G401 (cell line): ENCODE data around the gene C10orf53. TPM values are rescaled to one million over a fixed set of nuclear protein-coding genes. Genes with fewer than 3 reads are reported as not detected.

Source experiments
- DNase-seq: peaks from one replicate; pipeline ENCODE4 v3.0.0-alpha.2; 2015; ENCODE audit warnings: low spot score
- in situ Hi-C: cut with HindIII; loops from 2 replicates; pipeline ENCODE4 v1.10.0; 2016; ENCODE audit warnings: low sequenced_read_pairs, mixed read lengths
- total RNA-seq: library from RNA; depleted of rRNA; stranded (reverse); fragments of >200 nt; shearing (Covaris generic); gene quantifications from 2 replicates; pipeline ENCODE4 v1.2.3, GENCODE V29; 2014; rRNA removed

The C10orf53 gene
- total RNA-seq, 1 experiment from 2014 or later = not detected

DNA sequence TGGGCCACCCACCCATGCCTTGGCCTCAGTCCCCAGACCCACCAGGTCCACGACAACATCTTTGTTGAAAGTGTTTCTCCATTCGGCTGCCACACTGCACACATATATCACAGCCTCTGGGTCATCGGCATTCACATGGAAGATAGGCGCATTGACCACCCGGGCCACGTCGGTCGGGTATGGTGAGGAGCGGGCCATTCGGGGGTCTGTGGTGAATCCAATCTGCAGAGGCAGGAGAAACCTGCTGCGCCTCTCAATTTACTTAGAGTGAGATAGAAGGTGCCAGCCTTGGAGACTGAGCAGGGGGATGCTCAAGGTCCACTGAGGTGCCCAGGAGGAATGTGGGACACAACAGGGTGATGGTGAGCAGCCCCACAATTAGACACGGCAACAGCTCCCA is 66.3 kb downstream of the C10orf53 start:
- in situ Hi-C loops = no loop called here
- no peak for DNase-seq

DNA sequence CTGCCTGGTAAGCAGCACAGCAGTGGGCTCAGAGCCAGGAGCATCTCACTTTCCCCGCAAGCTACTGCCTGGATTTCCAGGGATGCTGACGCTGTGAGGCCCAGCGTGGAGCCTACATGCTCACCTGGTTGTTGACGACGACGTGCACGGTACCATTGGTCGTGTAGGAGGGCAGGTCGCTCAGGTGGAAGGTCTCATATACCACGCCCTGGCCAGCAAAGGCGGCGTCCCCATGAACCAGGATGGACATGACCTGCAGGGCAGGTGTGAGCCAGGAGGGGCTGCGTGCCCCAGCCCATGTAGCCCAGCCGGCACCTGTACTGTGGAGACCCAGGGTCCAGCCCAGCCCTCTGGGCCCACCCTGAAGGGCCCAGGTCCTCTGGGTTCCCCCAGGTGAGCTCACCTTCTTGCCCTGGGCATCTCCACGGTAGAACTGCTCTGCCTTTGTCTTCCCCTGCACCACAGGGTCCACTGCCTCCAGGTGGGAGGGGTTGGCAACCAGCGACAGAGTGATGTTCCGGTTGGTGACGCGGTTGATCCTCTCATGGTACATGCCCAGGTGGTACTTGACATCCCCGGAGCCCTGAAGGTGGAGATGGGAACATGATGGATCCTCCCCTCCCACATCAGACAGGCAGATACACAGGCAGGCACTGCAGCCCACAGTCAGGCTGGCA is 67.3 kb downstream of the C10orf53 start:
- DNase-seq = no peak
- in situ Hi-C loops = no loop called here

Other genes starting within 250 kb of the C10orf53 start
- 3.6 and 13.3 TPM in 2 replicates for gene ERCC6, start 140.5 kb upstream of the C10orf53 start, total RNA-seq
- not detected in 2 replicates for gene SLC18A3, start 69.3 kb upstream of the C10orf53 start, total RNA-seq
- not detected in 2 replicates for gene CHAT, start 65.6 kb upstream of the C10orf53 start, total RNA-seq
- 7.6 and 12.8 TPM in 2 replicates for gene OGDHL, start 82.7 kb downstream of the C10orf53 start, total RNA-seq